Measurements from ENCODE around the gene TRPC3.

GRCh38 chr4:121851354-121851753, 100.5 kb downstream of the TRPC3 start:
- TF ChIP-seq SUZ12 (IDR thresholded peaks at IDR 0.05; ENCODE audit: extremely low read depth, insufficient read depth, insufficient read length) (no peak), YY1 (IDR thresholded peaks at IDR 0.05; ENCODE audit: insufficient read depth, insufficient read length) (no peak), ZNF274 (IDR thresholded peaks at IDR 0.05; ENCODE audit: low read depth, low read length) (no peak)
